HG03521 (cell line): Measurements from ENCODE around the gene FAM227B.
A peak's percentile ranks its signal among the peaks of the same experiment; 100 is the strongest.
"Not testable (repeated sequence)": the region's sequence is repeated elsewhere in the genome, so short reads cannot be mapped to it uniquely, and the experiment has no call there.

Source experiments
- ATAC-seq: cut with Tn5 transposase; IDR thresholded peaks from one replicate; pipeline ENCODE4 v1.9.1; 2021; ENCODE audit warnings: mild to moderate bottlenecking, moderate library complexity; ENCODE audit not compliant: unreplicated experiment

The FAM227B gene

GRCh38 chr15:49441816-49442215 lies 178.8 kb downstream of the FAM227B start:
- no peak for ATAC-seq

- ATAC-seq = no peak
Observed at GRCh38 chr15:49441356-49441755, 179.3 kb downstream of the FAM227B start.

DNA sequence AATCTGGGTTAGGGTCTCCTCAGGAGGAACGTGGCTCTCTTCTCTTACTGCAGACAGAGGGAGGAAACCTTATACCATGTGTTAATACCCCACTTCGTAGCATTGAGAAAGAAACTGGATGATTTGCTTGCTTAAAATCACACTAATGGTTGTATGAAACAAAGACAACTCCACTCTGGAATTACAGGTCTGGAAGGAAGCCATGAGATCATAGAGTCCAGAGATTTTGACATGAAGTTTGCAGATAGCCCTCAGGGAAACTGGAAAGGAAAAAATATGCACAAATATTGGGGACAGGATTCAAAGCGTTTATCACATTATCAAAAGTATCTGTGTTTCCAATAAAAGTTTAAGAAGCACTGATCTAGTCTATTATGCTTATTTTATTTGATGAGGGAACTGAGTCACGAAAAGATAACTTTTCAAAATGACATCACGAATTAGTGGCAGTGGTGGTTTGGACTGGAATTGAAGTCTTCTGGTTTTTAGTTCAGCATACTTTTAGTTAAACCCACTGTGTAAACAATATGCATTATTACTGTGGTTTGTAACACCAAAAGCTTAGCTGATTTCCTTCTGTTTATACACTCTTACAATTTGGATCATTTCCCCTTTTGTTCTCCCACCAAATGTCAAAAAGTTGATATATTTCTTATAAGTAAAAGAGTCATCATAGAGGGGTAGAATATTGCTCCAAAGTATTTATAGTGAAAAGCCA lies 180.8 kb downstream of the FAM227B start:
- no peak for ATAC-seq

GRCh38 chr15:49438962-49439631 lies 181.5 kb downstream of the FAM227B start:
- ATAC-seq = peak; percentile 87

DNA sequence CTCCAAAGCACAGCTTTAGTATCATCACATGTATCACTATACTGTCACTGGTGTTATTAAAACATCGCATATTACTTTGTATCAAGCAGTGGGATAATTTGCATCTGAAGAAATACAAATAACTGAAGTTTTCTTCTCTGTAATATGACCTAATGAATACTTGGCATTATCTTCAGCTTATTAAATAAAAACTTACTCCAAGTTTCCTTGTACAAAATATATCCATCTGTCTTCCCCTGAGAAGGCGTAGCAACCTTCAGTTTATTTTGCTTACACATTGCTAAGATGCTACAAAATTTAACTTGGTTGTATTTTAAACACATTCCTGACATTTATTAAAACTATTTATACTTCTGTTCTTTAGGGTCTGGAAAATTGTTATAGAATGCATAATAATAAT lies 183.9 kb downstream of the FAM227B start:
- no peak for ATAC-seq

GRCh38 chr15:49435174-49435573 lies 185.4 kb downstream of the FAM227B start:
- ATAC-seq = no peak

GRCh38 chr15:49430046-49430445 lies 190.6 kb downstream of the FAM227B start:
- ATAC-seq = no peak

GRCh38 chr15:49428409-49429095 lies 192.1 kb downstream of the FAM227B start:
- ATAC-seq = no peak

- ATAC-seq = no peak
Observed at GRCh38 chr15:49427372-49427771, 193.2 kb downstream of the FAM227B start.

- ATAC-seq = no peak
Observed at GRCh38 chr15:49424954-49425353, 195.7 kb downstream of the FAM227B start.

GRCh38 chr15:49423901-49424550 lies 196.6 kb downstream of the FAM227B start:
- ATAC-seq = no peak

GRCh38 chr15:49423021-49423420 lies 197.6 kb downstream of the FAM227B start, which contains the start of gene FGF7:
Gene FGF7 (plus strand): TSS chr15:49423242. CDS start chr15:49424298, 1,056 bp downstream.
- ATAC-seq = no peak

GRCh38 chr15:49421991-49422390 lies 198.6 kb downstream of the FAM227B start:
- no peak for ATAC-seq

DNA sequence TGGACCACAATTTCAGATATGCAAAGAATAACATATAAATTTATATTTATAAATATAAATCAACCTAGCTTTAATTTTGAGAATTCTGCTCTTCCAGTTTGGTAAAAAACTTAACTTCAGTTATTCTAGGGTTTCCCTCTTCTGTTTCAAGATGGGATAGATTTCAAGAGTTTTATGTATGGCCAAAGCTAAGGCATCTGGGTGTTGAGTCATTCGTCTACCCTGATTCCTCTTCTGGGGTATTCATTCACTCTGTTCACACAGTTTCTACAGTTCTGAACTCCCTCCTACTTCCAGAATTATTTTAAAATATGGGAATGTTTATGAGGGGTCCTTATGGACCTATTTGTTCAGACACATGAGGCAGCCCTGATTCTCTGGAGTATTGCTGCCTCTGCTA lies 201.8 kb downstream of the FAM227B start:
- ATAC-seq = no peak

- no peak for ATAC-seq
Observed at GRCh38 chr15:49415638-49416037, 205.0 kb downstream of the FAM227B start.

DNA sequence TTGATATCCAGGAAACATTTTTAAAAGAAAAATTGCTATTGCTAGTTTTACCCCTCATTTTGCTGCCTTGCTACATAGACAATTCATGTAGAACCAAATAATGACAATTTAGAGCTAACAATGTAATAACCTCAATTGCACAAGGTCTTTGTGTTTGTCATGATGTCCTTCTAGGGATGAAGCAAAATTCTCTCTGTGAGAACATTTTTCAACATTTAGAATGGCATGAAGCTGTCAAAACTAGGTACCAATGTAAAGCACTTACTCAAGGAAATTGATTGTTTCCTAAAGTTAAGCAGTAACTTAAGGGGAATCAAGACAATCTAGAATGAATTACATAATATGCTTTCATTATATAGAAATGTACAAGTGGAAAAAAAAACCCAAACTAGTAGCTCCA lies 205.5 kb downstream of the FAM227B start:
- no peak for ATAC-seq

DNA sequence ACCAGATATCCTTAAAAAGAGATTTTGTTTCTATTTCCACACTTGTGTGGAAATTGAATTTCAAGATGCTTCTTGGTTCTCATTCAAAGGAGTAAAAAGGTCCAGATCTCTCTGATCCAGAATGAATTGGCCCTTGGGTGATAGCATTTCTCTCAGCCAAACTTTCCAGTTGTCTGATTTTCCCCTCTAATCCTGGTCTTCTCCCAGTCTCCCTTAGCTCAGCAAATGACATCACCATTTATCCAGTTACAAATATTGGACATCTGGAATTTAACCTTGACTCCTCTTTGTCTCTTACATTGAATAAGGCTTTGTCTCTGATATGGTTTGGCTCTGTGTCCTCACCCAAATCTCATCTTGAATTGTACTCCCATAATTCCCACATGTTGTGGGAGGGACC lies 207.8 kb downstream of the FAM227B start:
- ATAC-seq = no peak

DNA sequence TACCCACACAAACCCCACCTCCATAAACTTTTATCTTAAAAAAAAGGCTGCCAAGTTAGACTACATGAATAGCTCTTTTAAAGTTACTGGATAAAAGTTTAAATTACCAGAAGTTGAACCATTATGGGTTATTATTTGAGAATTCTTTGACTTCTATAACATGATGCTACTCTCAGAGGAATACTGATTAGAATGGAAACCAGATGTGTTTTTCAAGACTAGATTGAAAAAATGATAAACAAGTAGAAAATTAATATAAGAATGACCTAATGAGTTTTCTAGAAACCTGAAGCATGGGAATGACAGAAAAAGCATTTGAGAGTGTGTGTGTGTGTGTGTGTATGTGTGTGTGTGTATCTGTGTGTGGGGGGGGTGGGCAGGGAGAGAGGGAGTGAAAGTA lies 210.0 kb downstream of the FAM227B start:
- no peak for ATAC-seq

- ATAC-seq = no peak
Observed at GRCh38 chr15:49406352-49407118, 214.1 kb downstream of the FAM227B start.

DNA sequence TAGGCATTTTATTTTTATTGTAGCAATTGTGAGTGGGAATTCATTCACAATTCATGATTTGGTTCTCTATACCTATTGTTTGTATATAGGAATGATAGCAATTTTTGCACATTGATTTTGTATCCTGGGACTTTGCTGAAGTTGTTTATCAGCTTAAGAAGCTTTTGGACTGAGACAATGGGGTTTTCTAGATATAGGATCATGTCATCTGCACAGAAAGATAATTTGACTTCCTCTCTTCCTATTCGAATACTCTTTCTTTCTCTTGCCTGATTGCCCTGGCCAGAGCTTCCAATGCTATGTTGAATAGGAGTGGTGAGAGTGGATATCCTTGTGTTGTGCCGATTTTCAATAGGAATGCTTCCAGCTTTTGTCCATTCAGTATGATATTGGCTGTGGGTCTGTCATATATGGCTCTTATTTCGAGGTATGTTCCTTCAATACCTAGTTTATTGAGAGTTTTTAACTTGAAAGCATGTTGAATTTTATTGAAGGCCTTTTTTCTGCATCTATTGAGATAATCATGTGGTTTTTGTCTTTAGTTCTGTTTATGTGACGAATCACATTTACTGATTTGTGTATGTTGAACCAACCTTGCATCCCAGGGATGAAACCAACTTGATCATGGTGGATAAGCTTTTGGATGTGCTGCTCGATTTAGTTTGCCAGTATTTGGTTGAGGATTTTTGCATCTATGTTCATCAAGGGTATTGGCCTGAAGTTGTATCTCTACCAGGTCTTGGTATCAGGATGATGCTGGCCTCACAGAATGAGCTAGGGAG lies 217.9 kb downstream of the FAM227B start:
- not testable (repeated sequence) for ATAC-seq
